ENCODE results near the gene CD1E. TPM values are rescaled to one million over a fixed set of nuclear protein-coding genes. Genes with fewer than 3 reads are reported as not detected.

The CD1E gene
- total and polyA plus RNA-seq, 2 of the 4 experiments (the other 2 are of a cell fraction): not detected

- no peak overlapping the region for H3K4ac ChIP-seq (ENCODE audit: low read depth, low read length)
- no peaks in the 10 kb centered on the region for H3K27me3 ChIP-seq (ENCODE audit: control insufficient read depth, insufficient read depth, low read length)
- no peaks in the 10 kb centered on the region for H4K20me1 ChIP-seq (ENCODE audit: insufficient read depth, low read length)
- no peaks in the 10 kb centered on the region for H3K9me3 ChIP-seq (ENCODE audit: control insufficient read depth, insufficient read depth, low read length)
- no peak overlapping the region for H3K4me3 ChIP-seq (ENCODE audit: insufficient read depth, low read depth, low read length)
- H2BK5ac ChIP-seq (ENCODE audit: low read depth, low read length, poor library complexity, severe bottlenecking): no peak overlapping the region
- no peak overlapping the region for H3K23ac ChIP-seq (ENCODE audit: low read depth, low read length)
- ATAC-seq (ENCODE audit: low read depth) (no peak), DNase-seq (no peak)
- no peak overlapping the region for H3K4me2 ChIP-seq (ENCODE audit: low read depth, low read length)
- no peak overlapping the region for H4K91ac ChIP-seq (ENCODE audit: insufficient read depth, low read depth, low read length)
- H3K9me1 ChIP-seq (ENCODE audit: insufficient read depth, low read length): no peaks in the 10 kb centered on the region
- intact Hi-C loops (cut with micrococcal nuclease) (no loop called here), in situ Hi-C loops (cut with MboI; ENCODE audit: low sequenced_read_pairs) (no loop called here), dilution Hi-C loops (cut with HindIII; ENCODE audit: low sequenced_read_pairs, unreplicated experiment) (no loop called here)
- H3K9ac ChIP-seq (ENCODE audit: low read depth, low read length): no peak overlapping the region
- H3K36me3 ChIP-seq (ENCODE audit: control insufficient read depth, insufficient read depth, low read length): no peaks in the 10 kb centered on the region
- CTCF ChIA-PET: no interaction called here
- H2BK120ac ChIP-seq (ENCODE audit: low read depth, low read length): no peak overlapping the region
- H2AFZ ChIP-seq (replicated peaks; ENCODE audit: low read length, poor library complexity): no peak overlapping the region
- no peak overlapping the region for H2BK20ac ChIP-seq (ENCODE audit: low read depth, low read length)
- H2BK15ac ChIP-seq (ENCODE audit: low read depth, low read length): no peak overlapping the region
- H3K56ac ChIP-seq (ENCODE audit: extremely low read depth, insufficient read depth, low read length): no peak overlapping the region
- H4K5ac ChIP-seq (ENCODE audit: low read depth, low read length): no peak overlapping the region
- no peak overlapping the region for H4K8ac ChIP-seq (ENCODE audit: low read depth in 2 of 2, low read length in 2 of 2)
- H3K27ac ChIP-seq (ENCODE audit: insufficient read depth, low read length): no peak overlapping the region
- H3K4me1 ChIP-seq (ENCODE audit: control insufficient read depth, insufficient read depth, low read length): no peaks in the 10 kb centered on the region
- H3K18ac ChIP-seq (ENCODE audit: low read depth, low read length): no peak overlapping the region
- H3K14ac ChIP-seq (replicated peaks; ENCODE audit: low read depth, low read length): no peak overlapping the region
- no peak overlapping the region for H2AK9ac ChIP-seq (replicated peaks; ENCODE audit: low read depth, low read length, poor library complexity)
- no peaks in the 10 kb centered on the region for H3K79me1 ChIP-seq (ENCODE audit: low read depth in 1 of 2, low read length in 2 of 2)
- TF ChIP-seq BHLHE40 (IDR thresholded peaks at IDR 0.05; ENCODE audit: low read depth, low read length) (no peak), RCOR1 (IDR thresholded peaks at IDR 0.05; ENCODE audit: insufficient replicate concordance, low read length) (no peak), USF2 (IDR thresholded peaks at IDR 0.05; ENCODE audit: low read depth, low read length) (no peak), CTCF (conservative IDR thresholded peaks at IDR 0.05; ENCODE audit: low read depth, low read length) (no peak), MAZ (IDR thresholded peaks at IDR 0.05; ENCODE audit: borderline replicate concordance, low read depth, low read length) (no peak), SMC3 (IDR thresholded peaks at IDR 0.05; ENCODE audit: low read depth, low read length) (no peak), MXI1 (IDR thresholded peaks at IDR 0.05; ENCODE audit: borderline replicate concordance, low read depth, low read length) (no peak), RFX5 (IDR thresholded peaks at IDR 0.05; ENCODE audit: low read depth, low read length) (no peak), MAFK (IDR thresholded peaks at IDR 0.05; ENCODE audit: low read depth, low read length) (no peak), POLR2A (IDR thresholded peaks at IDR 0.05; ENCODE audit: low read depth, low read length) (no peak), CHD1 (IDR thresholded peaks at IDR 0.05; ENCODE audit: low read depth, low read length) (no peak), FOS (IDR thresholded peaks at IDR 0.05; ENCODE audit: low read depth, low read length) (no peak), CEBPB (IDR thresholded peaks at IDR 0.05; ENCODE audit: low read depth, low read length) (no peak), NFE2L2 (IDR thresholded peaks at IDR 0.05; ENCODE audit: low read depth, low read length) (no peak), RAD21 (IDR thresholded peaks at IDR 0.05; ENCODE audit: low read length) (no peak)
- no TSS peak for BruUV-seq (replicated peaks)
- POLR2A ChIA-PET (ENCODE audit: unreplicated experiment): no interaction called here
- no CpG with 5 or more reads among the region's 2 CpGs for WGBS, 2 experiments (ENCODE audit: extremely low coverage in 2 of 2, insufficient read length in 1 of 2)
- H2AK5ac ChIP-seq (ENCODE audit: low read depth, low read length): no peak overlapping the region
These were observed 42.6 kb upstream of the CD1E start for GRCh38 chr1:158311066-158311465.

Measured in IMR-90 (cell line).